H1 (cell line): Measurements from ENCODE around the gene SPIRE2. TPM values are rescaled to one million over a fixed set of nuclear protein-coding genes. Genes with fewer than 3 reads are reported as not detected.

Experiments
- CTCF ChIA-PET: fragments of 300-600 bp; sonication (Branson Sonifier 250); formaldehyde crosslinking; loops from one replicate; lab custom pipeline; 2021; ENCODE audit not compliant: partially characterized antibody; lab: Charles Lee
- POLR2A ChIA-PET: fragments of 300-600 bp; sonication (Branson Sonifier 250); formaldehyde crosslinking; loops from one replicate; lab custom pipeline; 2021; ENCODE audit warnings: inconsistent platforms; ENCODE audit not compliant: partially characterized antibody; lab: Charles Lee
- DNase-seq, 2 experiments: peaks; one replicate each; pipeline versions ENCODE4 v3.0.0 to v3.0.0-alpha.2; 2010 to 2022; ENCODE audit warnings: low spot score in 2 of 2, low read depth in 1 of 2, mixed read lengths in 1 of 2
- FAIRE-seq: peaks from 2 replicates; lab custom pipeline; 2011; peaks lifted over from hg19 to GRCh38; lab: Jason Lieb, UNC
- H2AFZ ChIP-seq: 2 replicates; pipeline ENCODE4 v1.8.1; 2012; ENCODE audit warnings: low read length, inconsistent platforms
- H2AK5ac ChIP-seq: 2 replicates; pipeline ENCODE4 v1.6.1; 2013; ENCODE audit warnings: low read depth, low read length
- H2BK120ac ChIP-seq: replicated peaks from 2 replicates; pipeline ENCODE3; 2013; ENCODE audit warnings: low read depth, low read length, inconsistent platforms
- H2BK12ac ChIP-seq: 2 replicates; pipeline ENCODE4 v1.6.1; 2013; ENCODE audit warnings: low read depth, low read length
- H2BK15ac ChIP-seq: 2 replicates; pipeline ENCODE4 v1.6.1; 2013; ENCODE audit warnings: low read length
- H2BK20ac ChIP-seq: 2 replicates; pipeline ENCODE4 v1.6.1; 2013; ENCODE audit warnings: low read length
- H2BK5ac ChIP-seq: 2 replicates; pipeline ENCODE4 v1.6.1; 2013; ENCODE audit warnings: low read depth, low read length
- H3K14ac ChIP-seq: 2 replicates; pipeline ENCODE4 v1.6.1; 2013; ENCODE audit warnings: inconsistent platforms; ENCODE audit not compliant: insufficient read length
- H3K18ac ChIP-seq: 2 replicates; pipeline ENCODE4 v1.6.1; 2013; ENCODE audit warnings: low read length; ENCODE audit errors: extremely low read depth
- H3K23ac ChIP-seq: 2 replicates; pipeline ENCODE4 v1.6.1; 2013; ENCODE audit warnings: inconsistent platforms; ENCODE audit not compliant: insufficient read length
- H3K23me2 ChIP-seq: 2 replicates; pipeline ENCODE4 v1.6.1; 2013; ENCODE audit warnings: low read depth, low read length
- H3K27ac ChIP-seq: 2 replicates; pipeline ENCODE4 v1.6.1; 2011; ENCODE audit warnings: low read depth, low read length, inconsistent platforms
- H3K27me3 ChIP-seq, 4 experiments: replicated peaks in 1 of 4; 1 replicate in 1 of 4; 2 replicates in 3 of 4; pipeline versions ENCODE4 v1.6.1 to v1.8.1; 2011 to 2013; ENCODE audit warnings: low read length in 3 of 4, mild to moderate bottlenecking in 3 of 4, inconsistent platforms in 2 of 4, mixed read lengths in 2 of 4, moderate library complexity in 1 of 4; ENCODE audit not compliant: control insufficient read depth in 3 of 4, insufficient read depth in 3 of 4; ENCODE audit errors: extremely low read depth in 1 of 4
- H3K36me3 ChIP-seq, 4 experiments: 2 replicates each; pipeline versions ENCODE4 v1.6.1 to v1.8.1; 2011 to 2013; ENCODE audit warnings: mild to moderate bottlenecking in 4 of 4, low read length in 3 of 4, moderate library complexity in 2 of 4, control low read depth in 1 of 4, inconsistent platforms in 1 of 4; ENCODE audit not compliant: insufficient read depth in 4 of 4, control insufficient read depth in 2 of 4
- H3K4ac ChIP-seq: replicated peaks from 2 replicates; pipeline ENCODE3; 2013; ENCODE audit warnings: low read length, low read depth, mixed read lengths, inconsistent platforms; ENCODE audit not compliant: insufficient read length
- H3K4me1 ChIP-seq, 4 experiments: replicated peaks in 1 of 4; 1 replicate in 1 of 4; 2 replicates in 3 of 4; pipeline versions ENCODE4 v1.6.1 to v1.8.1; 2011 to 2013; ENCODE audit warnings: low read length in 3 of 4, inconsistent platforms in 2 of 4, mixed read lengths in 1 of 4; ENCODE audit not compliant: insufficient read depth in 4 of 4, control insufficient read depth in 3 of 4
- H3K4me2 ChIP-seq, 2 experiments: 2 replicates each; pipeline versions ENCODE4 v1.6.1 to v1.8.1; 2011 to 2013; ENCODE audit warnings: low read depth in 2 of 2, low read length in 2 of 2, control low read depth in 1 of 2, inconsistent platforms in 1 of 2, mild to moderate bottlenecking in 1 of 2; ENCODE audit not compliant: insufficient read depth in 1 of 2
- H3K4me3 ChIP-seq, 4 experiments: fragments of 200-600, 300-600 bp in 1 of 4; sonication (generic), shearing (Covaris generic), sonication (Bioruptor Twin) in 1 of 4; 2 replicates each; pipeline versions ENCODE4 v1.5.1 to v1.8.1; 2011 to 2016; ENCODE audit warnings: low read length in 4 of 4, low read depth in 3 of 4, control low read depth in 2 of 4, inconsistent platforms in 2 of 4, mild to moderate bottlenecking in 2 of 4, mixed read lengths in 1 of 4, moderate library complexity in 1 of 4; ENCODE audit not compliant: insufficient read depth in 2 of 4; ENCODE audit errors: extremely low read depth in 1 of 4
- H3K56ac ChIP-seq: replicated peaks from 2 replicates; pipeline ENCODE3; 2013; ENCODE audit warnings: low read depth, mild to moderate bottlenecking, mixed read lengths, low read length, inconsistent platforms; ENCODE audit not compliant: insufficient read length
- H3K79me1 ChIP-seq: 2 replicates; pipeline ENCODE4 v1.6.1; 2013; ENCODE audit warnings: low read depth, low read length, control low read depth
- H3K79me2 ChIP-seq, 2 experiments: 2 replicates each; pipeline versions ENCODE4 v1.6.1 to v1.8.1; 2012 to 2013; ENCODE audit warnings: low read length in 2 of 2, mild to moderate bottlenecking in 2 of 2, inconsistent platforms in 1 of 2; ENCODE audit not compliant: insufficient read depth in 2 of 2, control insufficient read depth in 1 of 2
- H3K9ac ChIP-seq, 4 experiments: replicated peaks in 1 of 4; 1 replicate in 1 of 4; 2 replicates in 3 of 4; pipeline versions ENCODE4 v1.6.1 to v1.8.1; 2011 to 2013; ENCODE audit warnings: low read depth in 3 of 4, low read length in 3 of 4, control low read depth in 2 of 4, mild to moderate bottlenecking in 2 of 4, moderate library complexity in 2 of 4, inconsistent platforms in 1 of 4; ENCODE audit errors: extremely low read depth in 1 of 4
- H3K9me3 ChIP-seq, 2 experiments: 2 replicates each; pipeline versions ENCODE4 v1.6.1 to v1.8.1; 2012 to 2013; ENCODE audit warnings: mild to moderate bottlenecking in 2 of 2, moderate library complexity in 2 of 2, control low read depth in 1 of 2, inconsistent platforms in 1 of 2, low read depth in 1 of 2, low read length in 1 of 2, mixed read lengths in 1 of 2; ENCODE audit not compliant: insufficient read depth in 2 of 2
- H4K20me1 ChIP-seq, 2 experiments: replicated peaks in 1 of 2; 2 replicates each; pipeline versions ENCODE3 to v1.8.1; 2011 to 2013; ENCODE audit warnings: inconsistent platforms in 2 of 2, low read length in 2 of 2, mild to moderate bottlenecking in 1 of 2; ENCODE audit not compliant: insufficient read depth in 2 of 2, control insufficient read depth in 1 of 2
- H4K5ac ChIP-seq: 2 replicates; pipeline ENCODE4 v1.6.1; 2013; ENCODE audit warnings: low read length, low read depth, mixed read lengths, inconsistent platforms; ENCODE audit not compliant: insufficient read length
- H4K8ac ChIP-seq: 2 replicates; pipeline ENCODE4 v1.8.0; 2013; ENCODE audit warnings: mild to moderate bottlenecking, moderate library complexity, low read length, inconsistent platforms; ENCODE audit not compliant: insufficient read depth; ENCODE audit errors: extremely low read depth
- H4K91ac ChIP-seq: replicated peaks from 2 replicates; pipeline ENCODE3; 2013; ENCODE audit warnings: low read length, mixed read lengths, inconsistent platforms; ENCODE audit not compliant: insufficient read length
- CEBPB ChIP-seq: IDR thresholded peaks from 2 replicates; pipeline ENCODE4 v1.6.1; 2012; ENCODE audit warnings: low read depth, low read length
- CREB1 ChIP-seq: IDR thresholded peaks from 2 replicates; pipeline ENCODE4 v1.6.1; 2012; ENCODE audit warnings: inconsistent platforms
- POLR2A ChIP-seq, 2 experiments: IDR thresholded peaks; 1 replicate in 1 of 2; 2 replicates in 1 of 2; pipeline ENCODE4 v1.6.1; 2011; ENCODE audit warnings: low read depth in 2 of 2, low read length in 2 of 2, mild to moderate bottlenecking in 2 of 2; ENCODE audit errors: control extremely low read depth in 1 of 2
- SP4 ChIP-seq: IDR thresholded peaks from 2 replicates; pipeline ENCODE4 v1.6.1; 2012; ENCODE audit warnings: low read length, inconsistent platforms
- ZNF274 ChIP-seq: IDR thresholded peaks from 2 replicates; pipeline ENCODE4 v1.7.0; 2012; ENCODE audit warnings: low read length, borderline replicate concordance; ENCODE audit errors: extremely low read depth
- WGBS, 2 experiments: shearing (Covaris generic) in 1 of 2; methylation state at CpG; one replicate each; pipeline versions ENCODE4 v1.1.6 to v1.1.7; 2013 to 2015; ENCODE audit warnings: low lambda C conversion rate in 2 of 2, mixed read lengths in 2 of 2, inconsistent platforms in 1 of 2, low coverage in 1 of 2, missing lambda C conversion rate in 1 of 2; ENCODE audit not compliant: insufficient replicate concordance in 2 of 2, insufficient coverage in 1 of 2, insufficient read length in 1 of 2; ENCODE audit errors: extremely low coverage in 1 of 2, missing lambda C conversion rate in 1 of 2; 5-methylcytosine and 5-hydroxymethylcytosine counted together
- polyA plus RNA-seq, 7 experiments: library from polyadenylated mRNA; depleted of rRNA in 3 of 7; stranded (reverse) in 5 of 7; unstranded in 2 of 7; fragments of >200 nt in 5 of 7; fragments of 200-250 nt in 2 of 7; gene quantifications; 1 replicate in 5 of 7; 2 replicates in 1 of 7; 4 replicates in 1 of 7; pipeline versions ENCODE4 v1.2.1 to v1.2.3, GENCODE V29; 2011 to 2013; ENCODE audit warnings: missing spikeins in 2 of 7, mixed read lengths in 2 of 7
- total RNA-seq: library from RNA; stranded (reverse); fragmentation: NEBNext Ultra II Directional; extraction: Animal tissue kit (Norgen Biotek cat#: 25700); gene quantifications from 2 replicates; pipeline ENCODE4 v1.2.1, GENCODE V29; 2021
- TF ChIP-seq, protein P1 (sequence below): IDR thresholded peaks from 2 replicates; pipeline ENCODE4 v1.6.1; 2011; ENCODE audit warnings: low read depth, mild to moderate bottlenecking, low read length; ENCODE audit not compliant: insufficient read depth

Gene SPIRE2
- total and polyA plus RNA-seq, 2 of the 8 experiments (the other 6 are each of a cell fraction or from before 2014, with no cell fraction given) = 7.4 to 15.4 TPM

DNA sequence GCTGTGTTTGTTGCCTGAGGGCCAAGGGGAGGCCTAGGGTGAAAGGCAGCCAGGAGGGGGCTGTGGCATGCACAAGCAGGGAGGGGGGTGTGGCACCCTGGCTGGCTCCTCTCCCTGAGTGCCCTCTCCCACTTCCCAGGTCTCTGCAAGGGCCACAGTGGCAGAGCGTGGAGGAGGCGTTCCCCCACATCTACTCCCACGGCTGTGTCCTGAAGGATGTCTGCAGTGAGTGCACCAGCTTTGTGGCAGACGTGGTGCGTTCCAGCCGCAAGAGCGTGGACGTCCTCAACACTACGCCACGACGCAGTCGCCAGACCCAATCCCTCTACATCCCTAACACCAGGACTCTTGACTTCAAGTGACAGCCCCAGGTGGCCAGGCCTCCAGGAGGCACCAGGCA is 41.6 kb downstream of the SPIRE2 start:
- Histone ChIP-seq H4K91ac (no peak overlapping the region), H3K27ac (no peak overlapping the region), H2BK15ac (no peak overlapping the region), H2BK12ac (no peak overlapping the region), H2BK120ac (no peak overlapping the region), H3K9ac (no peak overlapping the region), H2AFZ (no peak overlapping the region), H3K14ac (no peak overlapping the region), H2BK20ac (no peak overlapping the region), H4K8ac (no peak overlapping the region), H3K79me2 (peaks cover 0 to 6% of the 10 kb centered on the region in 2 experiments; a peak in 2 of 4 replicates), H3K27me3 (no peaks in the 10 kb centered on the region), H4K5ac (no peak overlapping the region), H3K79me1 (peaks cover 5% of the 10 kb centered on the region), H3K36me3 (peaks cover 0 to 6% (median 0%) of the 10 kb centered on the region in 4 experiments; a peak in 2 of 8 replicates), H3K4me2 (no peak overlapping the region), H3K4me3 (no peak overlapping the region), H2BK5ac (no peak overlapping the region; the same call in 1 of the 2 replicates), H3K56ac (no peak overlapping the region), H3K23ac (no peak overlapping the region), H2AK5ac (no peak overlapping the region), H3K4me1 (peaks cover 0 to 9% (median 2%) of the 10 kb centered on the region in 4 experiments; a peak in 4 of 7 replicates), H3K18ac (no peak overlapping the region), H3K4ac (no peak overlapping the region), H3K23me2 (peaks cover 9% of the 10 kb centered on the region), H3K9me3 (peaks cover 4 to 8% of the 10 kb centered on the region in 2 experiments; a peak in 3 of 4 replicates), H4K20me1 (no peaks in the 10 kb centered on the region)
- TF ChIP-seq, protein P1, sequence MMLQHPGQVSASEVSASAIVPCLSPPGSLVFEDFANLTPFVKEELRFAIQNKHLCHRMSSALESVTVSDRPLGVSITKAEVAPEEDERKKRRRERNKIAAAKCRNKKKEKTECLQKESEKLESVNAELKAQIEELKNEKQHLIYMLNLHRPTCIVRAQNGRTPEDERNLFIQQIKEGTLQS = no peak
- no peak for TF ChIP-seq CEBPB
- no peak for TF ChIP-seq CREB1
- no peak for TF ChIP-seq POLR2A (IDR thresholded peaks at IDR 0.05; ENCODE audit: control extremely low read depth in 1 of 2, low read depth in 2 of 2, low read length in 2 of 2)
- TF ChIP-seq SP4 = no peak
- TF ChIP-seq ZNF274 = no peak
- 96% methylated on average over 12 of the region's 12 CpGs; no CpG with 5 or more reads in 1 of the 2 experiments for WGBS, 2 experiments
- ChIA-PET CTCF (interaction anchor here (3.3 kb wide), 1 partner anchor 9 kb away, joined by 24 read pairs; no protein-coding TSS in a partner anchor), POLR2A (no interaction called here)
- FAIRE-seq = no peak
- DNase-seq = no peak
